Left lung (tissue), 10 donors: ENCODE measurements around the gene SPC24. TPM values are rescaled to one million over a fixed set of nuclear protein-coding genes. Genes with fewer than 3 reads are reported as not detected.
"Not testable (repeated sequence)": the region's sequence is repeated elsewhere in the genome, so short reads cannot be mapped to it uniquely, and the experiment has no call there.

Source experiments
- ATAC-seq: fragments of 200-7000 bp; cut with Tn5 transposase; one replicate; pipeline ENCODE4 v1.9.1; 2020; ENCODE audit warnings: moderate library complexity
- DNase-seq, 4 donors: peaks; one replicate each; pipeline ENCODE4 v3.0.0-alpha.2; 2013 to 2020
- H3K27ac ChIP-seq, 2 donors: fragments of 200-600 bp; sonication (generic) in 1 of 2; one replicate each; pipeline versions ENCODE4 v1.5.0 to v1.8.0; 2020 to 2021
- H3K27me3 ChIP-seq, 2 donors: fragments of 200-600 bp; sonication (generic) in 1 of 2; one replicate each; pipeline versions ENCODE4 v1.5.0 to v1.8.0; 2020 to 2021
- H3K36me3 ChIP-seq, 2 donors: fragments of 200-600 bp; sonication (generic) in 1 of 2; one replicate each; pipeline versions ENCODE4 v1.5.0 to v1.8.0; 2020 to 2021
- H3K4me1 ChIP-seq, 2 donors: fragments of 200-600 bp; one replicate each; pipeline ENCODE4 v1.8.0; 2021
- H3K4me3 ChIP-seq, 2 donors: fragments of 200-600 bp; sonication (generic) in 1 of 2; one replicate each; pipeline versions ENCODE4 v1.5.0 to v1.8.0; 2020 to 2021; ENCODE audit warnings: mild to moderate bottlenecking in 1 of 2
- H3K9me3 ChIP-seq, 2 donors: fragments of 200-600 bp; sonication (generic) in 1 of 2; one replicate each; pipeline versions ENCODE4 v1.5.0 to v1.8.0; 2020 to 2021
- intact Hi-C, 2 donors: fragments of 100-400 bp; cut with DNase I; formaldehyde crosslinking; loops; one replicate each; pipeline versions ENCODE4 v1.11.2 to v1.14.2; 2022
- polyA plus RNA-seq, 6 donors: library from polyadenylated mRNA; unstranded; fragments of 120-200 nt; gene quantifications; one replicate each; pipeline ENCODE4 v1.2.1, GENCODE V29; 2013; ENCODE audit not compliant: insufficient read length in 6 of 6
- total RNA-seq, 2 donors: library from RNA; stranded (reverse); fragmentation: NEBNext Ultra II Directional; extraction: Animal tissue kit (Norgen Biotek cat#: 25700); gene quantifications; one replicate each; pipeline ENCODE4 v1.2.1, GENCODE V29; 2021
- TF ChIP-seq, protein P1 (sequence below), 2 donors: fragments of 200-600 bp; sonication (generic) in 1 of 2; IDR thresholded peaks; one replicate each; pipeline versions ENCODE4 v1.5.0 to v1.8.0; 2021; ENCODE audit warnings: antibody characterized with exemption in 2 of 2
- donor health status: DM: no; HTN: yes; CAD: no.
- donor health status: DM: no; HTN: no; CAD: no.

The SPC24 gene
- total and polyA plus RNA-seq, 8 donors: 5.4 to 40.2 (median 20.3) TPM

DNA sequence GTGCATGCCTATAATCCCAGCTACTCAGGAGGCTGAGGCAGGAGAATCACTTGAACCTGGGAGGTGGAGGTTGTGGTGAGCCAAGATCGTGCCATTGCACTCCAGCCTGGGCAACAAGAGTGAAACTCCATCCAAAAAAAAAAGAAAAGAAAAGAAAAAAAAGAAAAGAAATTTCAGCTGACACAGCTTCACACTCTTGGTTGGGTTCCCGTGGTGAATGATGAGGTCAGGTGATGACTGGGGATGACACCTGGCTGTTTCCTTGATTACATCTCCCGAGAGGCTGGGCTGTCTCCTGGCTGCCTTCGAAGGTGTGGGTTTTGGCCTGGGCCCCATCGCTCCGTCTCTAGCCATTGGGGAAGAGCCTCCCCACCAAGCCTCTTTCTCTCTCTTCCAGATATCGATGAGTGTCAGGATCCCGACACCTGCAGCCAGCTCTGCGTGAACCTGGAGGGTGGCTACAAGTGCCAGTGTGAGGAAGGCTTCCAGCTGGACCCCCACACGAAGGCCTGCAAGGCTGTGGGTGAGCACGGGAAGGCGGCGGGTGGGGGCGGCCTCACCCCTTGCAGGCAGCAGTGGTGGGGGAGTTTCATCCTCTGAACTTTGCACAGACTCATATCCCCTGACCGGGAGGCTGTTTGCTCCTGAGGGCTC is 44.3 kb downstream of the SPC24 start:
- Histone ChIP-seq H3K4me3 (no peak overlapping the region), H3K9me3 (no peaks in the 10 kb centered on the region), H3K27me3 (no peaks in the 10 kb centered on the region), H3K36me3 (peaks cover 4 to 100% of the 10 kb centered on the region in 2 donors), H3K27ac (no peak overlapping the region), H3K4me1 (no peaks in the 10 kb centered on the region)
- DNase-seq (no peak), ATAC-seq (no peak)
- TF ChIP-seq, protein P1, sequence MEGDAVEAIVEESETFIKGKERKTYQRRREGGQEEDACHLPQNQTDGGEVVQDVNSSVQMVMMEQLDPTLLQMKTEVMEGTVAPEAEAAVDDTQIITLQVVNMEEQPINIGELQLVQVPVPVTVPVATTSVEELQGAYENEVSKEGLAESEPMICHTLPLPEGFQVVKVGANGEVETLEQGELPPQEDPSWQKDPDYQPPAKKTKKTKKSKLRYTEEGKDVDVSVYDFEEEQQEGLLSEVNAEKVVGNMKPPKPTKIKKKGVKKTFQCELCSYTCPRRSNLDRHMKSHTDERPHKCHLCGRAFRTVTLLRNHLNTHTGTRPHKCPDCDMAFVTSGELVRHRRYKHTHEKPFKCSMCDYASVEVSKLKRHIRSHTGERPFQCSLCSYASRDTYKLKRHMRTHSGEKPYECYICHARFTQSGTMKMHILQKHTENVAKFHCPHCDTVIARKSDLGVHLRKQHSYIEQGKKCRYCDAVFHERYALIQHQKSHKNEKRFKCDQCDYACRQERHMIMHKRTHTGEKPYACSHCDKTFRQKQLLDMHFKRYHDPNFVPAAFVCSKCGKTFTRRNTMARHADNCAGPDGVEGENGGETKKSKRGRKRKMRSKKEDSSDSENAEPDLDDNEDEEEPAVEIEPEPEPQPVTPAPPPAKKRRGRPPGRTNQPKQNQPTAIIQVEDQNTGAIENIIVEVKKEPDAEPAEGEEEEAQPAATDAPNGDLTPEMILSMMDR (IDR thresholded peaks at IDR 0.05): no peak
- intact Hi-C loops: no loop called here

DNA sequence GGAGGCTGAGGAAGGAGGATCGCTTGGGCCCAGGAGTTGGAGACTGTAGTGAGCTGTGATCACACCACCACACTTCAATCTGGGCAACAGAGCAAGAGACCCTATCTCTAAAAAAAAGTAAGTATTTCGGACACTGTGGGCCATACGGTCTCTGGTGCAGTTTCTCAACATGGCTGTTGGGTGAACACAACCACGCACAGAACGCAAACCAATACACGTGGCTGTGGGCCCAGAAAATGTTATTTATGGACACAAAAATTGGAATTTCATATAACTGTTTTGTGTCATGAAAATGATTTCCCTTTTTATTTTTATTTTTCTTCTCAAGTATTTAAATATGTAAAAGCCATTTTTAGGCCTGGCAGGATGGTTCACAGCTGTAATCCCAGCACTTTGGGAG is 46.8 kb downstream of the SPC24 start:
- intact Hi-C loops: no loop called here
- H3K27ac ChIP-seq: no peak overlapping the region
- H3K9me3 ChIP-seq: no peaks in the 10 kb centered on the region
- ATAC-seq (no peak), DNase-seq (no peak)
- peaks cover 4 to 100% of the 10 kb centered on the region in 2 donors for H3K36me3 ChIP-seq
- H3K4me3 ChIP-seq: no peak overlapping the region
- TF ChIP-seq, protein P1 (IDR thresholded peaks at IDR 0.05): no peak
- H3K27me3 ChIP-seq: no peaks in the 10 kb centered on the region
- H3K4me1 ChIP-seq: no peaks in the 10 kb centered on the region

DNA sequence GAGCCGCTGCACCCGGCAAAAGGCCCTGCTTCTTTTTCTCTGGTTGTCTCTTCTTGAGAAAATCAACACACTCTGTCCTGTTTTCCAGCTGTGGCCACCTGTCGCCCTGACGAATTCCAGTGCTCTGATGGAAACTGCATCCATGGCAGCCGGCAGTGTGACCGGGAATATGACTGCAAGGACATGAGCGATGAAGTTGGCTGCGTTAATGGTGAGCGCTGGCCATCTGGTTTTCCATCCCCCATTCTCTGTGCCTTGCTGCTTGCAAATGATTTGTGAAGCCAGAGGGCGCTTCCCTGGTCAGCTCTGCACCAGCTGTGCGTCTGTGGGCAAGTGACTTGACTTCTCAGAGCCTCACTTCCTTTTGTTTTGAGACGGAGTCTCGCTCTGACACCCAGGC is 49.1 kb downstream of the SPC24 start:
- Histone ChIP-seq H3K36me3 (peaks cover 2 to 100% of the 10 kb centered on the region in 2 donors), H3K27ac (no peak overlapping the region), H3K4me1 (no peaks in the 10 kb centered on the region), H3K9me3 (no peaks in the 10 kb centered on the region), H3K4me3 (no peak overlapping the region), H3K27me3 (no peaks in the 10 kb centered on the region)
- ATAC-seq: no peak
- TF ChIP-seq, protein P1 (IDR thresholded peaks at IDR 0.05): no peak
- intact Hi-C loops: no loop called here
- DNase-seq: peak in 1 of 4 donors; percentile 17

DNA sequence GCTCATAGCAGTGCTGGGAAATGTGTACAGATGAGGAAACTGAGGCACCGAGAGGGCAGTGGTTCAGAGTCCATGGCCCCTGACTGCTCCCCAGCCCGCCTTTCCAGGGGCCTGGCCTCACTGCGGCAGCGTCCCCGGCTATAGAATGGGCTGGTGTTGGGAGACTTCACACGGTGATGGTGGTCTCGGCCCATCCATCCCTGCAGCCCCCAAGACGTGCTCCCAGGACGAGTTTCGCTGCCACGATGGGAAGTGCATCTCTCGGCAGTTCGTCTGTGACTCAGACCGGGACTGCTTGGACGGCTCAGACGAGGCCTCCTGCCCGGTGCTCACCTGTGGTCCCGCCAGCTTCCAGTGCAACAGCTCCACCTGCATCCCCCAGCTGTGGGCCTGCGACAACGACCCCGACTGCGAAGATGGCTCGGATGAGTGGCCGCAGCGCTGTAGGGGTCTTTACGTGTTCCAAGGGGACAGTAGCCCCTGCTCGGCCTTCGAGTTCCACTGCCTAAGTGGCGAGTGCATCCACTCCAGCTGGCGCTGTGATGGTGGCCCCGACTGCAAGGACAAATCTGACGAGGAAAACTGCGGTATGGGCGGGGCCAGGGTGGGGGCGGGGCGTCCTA is 50.5 kb downstream of the SPC24 start:
- ATAC-seq: peak; percentile 27
- TF ChIP-seq, protein P1 (IDR thresholded peaks at IDR 0.05): no peak
- intact Hi-C loops: no loop called here
- Histone ChIP-seq H3K27ac (no peak overlapping the region), H3K36me3 (peaks cover 0 to 100% of the 10 kb centered on the region in 2 donors), H3K4me3 (no peak overlapping the region), H3K27me3 (no peaks in the 10 kb centered on the region), H3K9me3 (no peaks in the 10 kb centered on the region), H3K4me1 (peaks cover 0 to 1% of the 10 kb centered on the region in 2 donors)
- no peak for DNase-seq

DNA sequence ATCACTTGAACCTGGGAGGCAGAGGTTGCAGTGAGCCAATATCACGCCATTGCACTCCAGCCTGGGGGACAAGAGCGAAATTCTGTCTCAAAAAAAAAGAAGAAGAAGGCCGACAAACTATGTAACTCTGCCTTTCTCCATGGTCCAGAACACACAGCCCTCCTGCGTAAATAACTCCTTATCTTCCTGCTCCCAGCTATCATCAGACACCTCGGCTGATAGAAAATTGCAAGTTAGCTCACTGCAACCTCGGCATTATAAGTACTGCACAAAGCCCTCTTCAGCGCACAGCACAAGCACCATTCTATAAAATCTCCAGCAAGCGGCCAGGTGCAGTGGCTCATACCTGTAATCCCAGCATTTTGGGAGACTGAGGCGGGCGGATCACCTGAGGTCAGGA is 51.9 kb downstream of the SPC24 start:
- peaks cover 0 to 98% of the 10 kb centered on the region in 2 donors for H3K36me3 ChIP-seq

More for the DNA sequence above, 51.9 kb downstream of the SPC24 start:
- H3K9me3 ChIP-seq, H3K27ac ChIP-seq, H3K27me3 ChIP-seq, ATAC-seq, H3K4me3 ChIP-seq, intact Hi-C loops, DNase-seq: not testable (repeated sequence)
- peaks cover 0 to 15% of the 10 kb centered on the region in 2 donors for H3K4me1 ChIP-seq
